Measurements from ENCODE around the gene ZDHHC5. TPM values are rescaled to one million over a fixed set of nuclear protein-coding genes. Genes with fewer than 3 reads are reported as not detected.

Gene ZDHHC5
- total and polyA plus RNA-seq, 2 of the 4 experiments (the other 2 are of a cell fraction), result 19.4 to 45.7 TPM

DNA sequence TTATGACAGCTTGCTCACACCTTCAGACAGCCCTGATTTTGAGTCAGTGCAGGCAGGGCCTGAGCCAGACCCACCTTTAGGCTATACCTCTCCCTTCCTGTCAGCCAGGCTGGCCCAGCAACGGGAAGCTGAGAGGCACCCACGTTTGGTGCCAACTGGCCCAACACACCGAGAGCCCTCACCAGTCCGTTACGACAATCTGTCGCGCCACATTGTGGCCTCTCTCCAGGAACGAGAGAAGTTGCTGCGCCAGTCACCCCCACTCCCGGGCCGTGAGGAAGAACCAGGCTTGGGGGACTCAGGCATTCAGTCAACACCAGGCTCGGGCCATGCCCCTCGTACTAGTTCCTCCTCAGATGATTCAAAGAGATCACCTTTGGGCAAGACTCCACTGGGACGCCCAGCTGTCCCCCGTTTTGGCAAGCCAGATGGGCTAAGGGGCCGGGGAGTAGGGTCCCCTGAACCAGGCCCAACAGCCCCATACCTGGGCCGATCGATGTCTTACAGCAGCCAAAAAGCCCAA is 31.0 kb downstream of the ZDHHC5 start:
- Histone ChIP-seq H4K91ac (ENCODE audit: insufficient read depth, low read depth, low read length) (no peak overlapping the region), H2AK9ac (replicated peaks; ENCODE audit: low read depth, low read length, poor library complexity) (peak overlapping the region; percentile 48), H3K9ac (ENCODE audit: low read depth, low read length) (no peak overlapping the region), H3K18ac (ENCODE audit: low read depth, low read length) (no peak overlapping the region), H3K79me1 (ENCODE audit: low read depth in 1 of 2, low read length in 2 of 2) (peaks cover 4 to 5% of the 10 kb centered on the region in 2 experiments; a peak in 3 of 4 replicates), H2BK15ac (ENCODE audit: low read depth, low read length) (no peak overlapping the region), H3K27me3 (ENCODE audit: control insufficient read depth, insufficient read depth, low read length) (no peaks in the 10 kb centered on the region), H3K4me1 (ENCODE audit: control insufficient read depth, insufficient read depth, low read length) (no peaks in the 10 kb centered on the region), H3K4me3 (ENCODE audit: insufficient read depth, low read depth, low read length) (no peak overlapping the region), H4K20me1 (ENCODE audit: insufficient read depth, low read length) (no peaks in the 10 kb centered on the region; the same call in 1 of the 2 replicates), H2BK120ac (ENCODE audit: low read depth, low read length) (no peak overlapping the region), H4K5ac (ENCODE audit: low read depth, low read length) (no peak overlapping the region), H3K14ac (replicated peaks; ENCODE audit: low read depth, low read length) (no peak overlapping the region), H2BK5ac (ENCODE audit: low read depth, low read length, poor library complexity, severe bottlenecking) (no peak overlapping the region), H2AK5ac (ENCODE audit: low read depth, low read length) (no peak overlapping the region), H2AFZ (replicated peaks; ENCODE audit: low read length, poor library complexity) (no peak overlapping the region), H2BK20ac (ENCODE audit: low read depth, low read length) (no peak overlapping the region), H3K9me3 (ENCODE audit: control insufficient read depth, insufficient read depth, low read length) (no peaks in the 10 kb centered on the region), H3K36me3 (ENCODE audit: control insufficient read depth, insufficient read depth, low read length) (peaks cover 60% of the 10 kb centered on the region), H3K4ac (ENCODE audit: low read depth, low read length) (no peak overlapping the region), H3K23ac (ENCODE audit: low read depth, low read length) (no peak overlapping the region), H3K27ac (ENCODE audit: insufficient read depth, low read length) (no peak overlapping the region), H3K4me2 (ENCODE audit: low read depth, low read length) (no peak overlapping the region), H3K9me1 (ENCODE audit: insufficient read depth, low read length) (0 out of 2 replicates have a peak, but pooled peaks cover 4% of the 10 kb centered on the region), H3K56ac (ENCODE audit: extremely low read depth, insufficient read depth, low read length) (no peak overlapping the region), H4K8ac (ENCODE audit: low read depth in 2 of 2, low read length in 2 of 2) (no peak overlapping the region)
- no TSS peak for BruUV-seq (replicated peaks)
- intact Hi-C loops (cut with micrococcal nuclease) (no loop called here), dilution Hi-C loops (cut with HindIII; ENCODE audit: low sequenced_read_pairs, unreplicated experiment) (no loop called here), in situ Hi-C loops (cut with MboI; ENCODE audit: low sequenced_read_pairs) (no loop called here)
- TF ChIP-seq BHLHE40 (IDR thresholded peaks at IDR 0.05; ENCODE audit: low read depth, low read length) (no peak), MXI1 (IDR thresholded peaks at IDR 0.05; ENCODE audit: borderline replicate concordance, low read depth, low read length) (no peak), RFX5 (IDR thresholded peaks at IDR 0.05; ENCODE audit: low read depth, low read length) (no peak), NFE2L2 (IDR thresholded peaks at IDR 0.05; ENCODE audit: low read depth, low read length) (no peak), RAD21 (IDR thresholded peaks at IDR 0.05; ENCODE audit: low read length) (no peak), SMC3 (IDR thresholded peaks at IDR 0.05; ENCODE audit: low read depth, low read length) (no peak), POLR2A (IDR thresholded peaks at IDR 0.05; ENCODE audit: low read depth, low read length) (no peak), CHD1 (IDR thresholded peaks at IDR 0.05; ENCODE audit: low read depth, low read length) (no peak), FOS (IDR thresholded peaks at IDR 0.05; ENCODE audit: low read depth, low read length) (no peak), RCOR1 (IDR thresholded peaks at IDR 0.05; ENCODE audit: insufficient replicate concordance, low read length) (no peak), CEBPB (IDR thresholded peaks at IDR 0.05; ENCODE audit: low read depth, low read length) (no peak)
- TF ChIP-seq, protein P1, sequence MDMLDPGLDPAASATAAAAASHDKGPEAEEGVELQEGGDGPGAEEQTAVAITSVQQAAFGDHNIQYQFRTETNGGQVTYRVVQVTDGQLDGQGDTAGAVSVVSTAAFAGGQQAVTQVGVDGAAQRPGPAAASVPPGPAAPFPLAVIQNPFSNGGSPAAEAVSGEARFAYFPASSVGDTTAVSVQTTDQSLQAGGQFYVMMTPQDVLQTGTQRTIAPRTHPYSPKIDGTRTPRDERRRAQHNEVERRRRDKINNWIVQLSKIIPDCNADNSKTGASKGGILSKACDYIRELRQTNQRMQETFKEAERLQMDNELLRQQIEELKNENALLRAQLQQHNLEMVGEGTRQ (IDR thresholded peaks at IDR 0.05; ENCODE audit: low read depth, low read length), result no peak
- TF ChIP-seq, protein P2, sequence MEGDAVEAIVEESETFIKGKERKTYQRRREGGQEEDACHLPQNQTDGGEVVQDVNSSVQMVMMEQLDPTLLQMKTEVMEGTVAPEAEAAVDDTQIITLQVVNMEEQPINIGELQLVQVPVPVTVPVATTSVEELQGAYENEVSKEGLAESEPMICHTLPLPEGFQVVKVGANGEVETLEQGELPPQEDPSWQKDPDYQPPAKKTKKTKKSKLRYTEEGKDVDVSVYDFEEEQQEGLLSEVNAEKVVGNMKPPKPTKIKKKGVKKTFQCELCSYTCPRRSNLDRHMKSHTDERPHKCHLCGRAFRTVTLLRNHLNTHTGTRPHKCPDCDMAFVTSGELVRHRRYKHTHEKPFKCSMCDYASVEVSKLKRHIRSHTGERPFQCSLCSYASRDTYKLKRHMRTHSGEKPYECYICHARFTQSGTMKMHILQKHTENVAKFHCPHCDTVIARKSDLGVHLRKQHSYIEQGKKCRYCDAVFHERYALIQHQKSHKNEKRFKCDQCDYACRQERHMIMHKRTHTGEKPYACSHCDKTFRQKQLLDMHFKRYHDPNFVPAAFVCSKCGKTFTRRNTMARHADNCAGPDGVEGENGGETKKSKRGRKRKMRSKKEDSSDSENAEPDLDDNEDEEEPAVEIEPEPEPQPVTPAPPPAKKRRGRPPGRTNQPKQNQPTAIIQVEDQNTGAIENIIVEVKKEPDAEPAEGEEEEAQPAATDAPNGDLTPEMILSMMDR (conservative IDR thresholded peaks at IDR 0.05; ENCODE audit: low read depth, low read length), result no peak
- TF ChIP-seq, protein P3, sequence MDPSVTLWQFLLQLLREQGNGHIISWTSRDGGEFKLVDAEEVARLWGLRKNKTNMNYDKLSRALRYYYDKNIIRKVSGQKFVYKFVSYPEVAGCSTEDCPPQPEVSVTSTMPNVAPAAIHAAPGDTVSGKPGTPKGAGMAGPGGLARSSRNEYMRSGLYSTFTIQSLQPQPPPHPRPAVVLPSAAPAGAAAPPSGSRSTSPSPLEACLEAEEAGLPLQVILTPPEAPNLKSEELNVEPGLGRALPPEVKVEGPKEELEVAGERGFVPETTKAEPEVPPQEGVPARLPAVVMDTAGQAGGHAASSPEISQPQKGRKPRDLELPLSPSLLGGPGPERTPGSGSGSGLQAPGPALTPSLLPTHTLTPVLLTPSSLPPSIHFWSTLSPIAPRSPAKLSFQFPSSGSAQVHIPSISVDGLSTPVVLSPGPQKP (IDR thresholded peaks at IDR 0.05; ENCODE audit: borderline replicate concordance, low read depth, low read length), result no peak
- WGBS, 2 experiments (ENCODE audit: extremely low coverage in 2 of 2, insufficient read length in 1 of 2), result 93% methylated on average over 12 of the region's 18 CpGs; no CpG with 5 or more reads in 1 of the 2 experiments
- DNase-seq (no peak), ATAC-seq (ENCODE audit: low read depth) (no peak)
- POLR2A ChIA-PET (ENCODE audit: unreplicated experiment), result no interaction called here
- CTCF ChIA-PET, result no interaction called here
